ENCODE results near the gene COL5A3.

- no peak for TF ChIP-seq ESRRG (CRISPR knock-in tag; IDR thresholded peaks at IDR 0.05)
- TF ChIP-seq POU6F1 (CRISPR knock-in tag; IDR thresholded peaks at IDR 0.05; ENCODE audit: borderline replicate concordance, low read depth): no peak
- TF ChIP-seq CSDC2 (CRISPR knock-in tag; IDR thresholded peaks at IDR 0.05): no peak
- TF ChIP-seq ARNTL (CRISPR knock-in tag; IDR thresholded peaks at IDR 0.05; ENCODE audit: borderline replicate concordance, low read depth): no peak
- TF ChIP-seq ZFP30 (CRISPR knock-in tag; IDR thresholded peaks at IDR 0.05): no peak
- no peak for TF ChIP-seq ISL1 (CRISPR knock-in tag; IDR thresholded peaks at IDR 0.05)
- no peak for TF ChIP-seq ZC3H10 (CRISPR knock-in tag; IDR thresholded peaks at IDR 0.05)
- no peak for TF ChIP-seq SNAI2 (CRISPR knock-in tag; IDR thresholded peaks at IDR 0.05)
- TF ChIP-seq ZNF70 (CRISPR knock-in tag; IDR thresholded peaks at IDR 0.05): no peak
- no peak for TF ChIP-seq OSR1 (CRISPR knock-in tag; IDR thresholded peaks at IDR 0.05)
- TF ChIP-seq, protein P1, sequence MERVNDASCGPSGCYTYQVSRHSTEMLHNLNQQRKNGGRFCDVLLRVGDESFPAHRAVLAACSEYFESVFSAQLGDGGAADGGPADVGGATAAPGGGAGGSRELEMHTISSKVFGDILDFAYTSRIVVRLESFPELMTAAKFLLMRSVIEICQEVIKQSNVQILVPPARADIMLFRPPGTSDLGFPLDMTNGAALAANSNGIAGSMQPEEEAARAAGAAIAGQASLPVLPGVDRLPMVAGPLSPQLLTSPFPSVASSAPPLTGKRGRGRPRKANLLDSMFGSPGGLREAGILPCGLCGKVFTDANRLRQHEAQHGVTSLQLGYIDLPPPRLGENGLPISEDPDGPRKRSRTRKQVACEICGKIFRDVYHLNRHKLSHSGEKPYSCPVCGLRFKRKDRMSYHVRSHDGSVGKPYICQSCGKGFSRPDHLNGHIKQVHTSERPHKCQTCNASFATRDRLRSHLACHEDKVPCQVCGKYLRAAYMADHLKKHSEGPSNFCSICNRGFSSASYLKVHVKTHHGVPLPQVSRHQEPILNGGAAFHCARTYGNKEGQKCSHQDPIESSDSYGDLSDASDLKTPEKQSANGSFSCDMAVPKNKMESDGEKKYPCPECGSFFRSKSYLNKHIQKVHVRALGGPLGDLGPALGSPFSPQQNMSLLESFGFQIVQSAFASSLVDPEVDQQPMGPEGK (CRISPR knock-in tag; IDR thresholded peaks at IDR 0.05; ENCODE audit: borderline replicate concordance): no peak
- TF ChIP-seq ZNF8 (CRISPR knock-in tag; IDR thresholded peaks at IDR 0.05): no peak
- TF ChIP-seq TSHZ2 (CRISPR knock-in tag; IDR thresholded peaks at IDR 0.05): no peak
- no peak for TF ChIP-seq TCF4 (CRISPR knock-in tag; IDR thresholded peaks at IDR 0.05; ENCODE audit: borderline replicate concordance)
These were observed 39.0 kb downstream of the COL5A3 start for GRCh38 chr19:9971166-9971897.

Measured in SK-N-SH treated with all-trans-retinoic acid at 6 μM for 48 hours (cell line).